Activated T-cell treated with anti-CD3 and anti-CD28 coated beads, Interleukin-2, amount 50 U/mL, for 4 hours (primary cell): ENCODE results near the gene PRRC2C. TPM values are rescaled to one million over a fixed set of nuclear protein-coding genes. Genes with fewer than 3 reads are reported as not detected.
"Not testable (repeated sequence)": the region's sequence is repeated elsewhere in the genome, so short reads cannot be mapped to it uniquely, and the experiment has no call there.

Experiments
- ATAC-seq, 2 donors: fragments of 200-7000 bp; cut with Tn5 transposase; one replicate each; pipeline ENCODE4 v1.10.0; 2021
- DNase-seq: peaks from one replicate; pipeline ENCODE4 v3.0.0-alpha.2; 2020
- H3K27me3 Mint-ChIP-seq: one replicate; pipeline ENCODE4 v1.8.0; 2021; ENCODE audit warnings: low read depth, mixed read lengths
- H3K36me3 Mint-ChIP-seq: one replicate; pipeline ENCODE4 v1.8.0; 2022; ENCODE audit warnings: mixed read lengths; ENCODE audit not compliant: insufficient read depth
- H3K4me1 Mint-ChIP-seq: one replicate; pipeline ENCODE4 v1.8.0; 2021; ENCODE audit warnings: low read depth, mixed read lengths
- H3K4me3 Mint-ChIP-seq: one replicate; pipeline ENCODE4 v1.8.0; 2021; ENCODE audit warnings: mild to moderate bottlenecking, moderate library complexity, mixed read lengths
- H3K9me3 Mint-ChIP-seq: one replicate; pipeline ENCODE4 v1.8.0; 2021; ENCODE audit warnings: mixed read lengths
- total RNA-seq, 3 donors: library from RNA; stranded (reverse); gene quantifications; one replicate each; pipeline ENCODE4 v1.2.1, GENCODE V29; 2021

PRRC2C gene
- total RNA-seq, 3 donors from 2014 or later: 240 to 248 (median 245) TPM

GRCh38 chr1:171515299-171515698, 30.0 kb downstream of the PRRC2C start:
- H3K36me3 Mint-ChIP-seq: peaks cover 45% of the 10 kb centered on the region
- H3K4me3 Mint-ChIP-seq: no peak overlapping the region
- no peaks in the 10 kb centered on the region for H3K9me3 Mint-ChIP-seq
- H3K27me3 Mint-ChIP-seq: no peaks in the 10 kb centered on the region
- H3K4me1 Mint-ChIP-seq: peaks cover 45% of the 10 kb centered on the region
- DNase-seq (no peak), ATAC-seq (no peak)

GRCh38 chr1:171515741-171516140, 30.4 kb downstream of the PRRC2C start:
- peaks cover 45% of the 10 kb centered on the region for H3K36me3 Mint-ChIP-seq
- H3K4me1 Mint-ChIP-seq: peaks cover 40% of the 10 kb centered on the region
- ATAC-seq (no peak), DNase-seq (no peak)
- no peak overlapping the region for H3K4me3 Mint-ChIP-seq
- no peaks in the 10 kb centered on the region for H3K9me3 Mint-ChIP-seq
- H3K27me3 Mint-ChIP-seq: no peaks in the 10 kb centered on the region

- Mint-ChIP-seq H3K4me3 (no peak overlapping the region), H3K36me3 (peaks cover 39% of the 10 kb centered on the region), H3K4me1 (peaks cover 6% of the 10 kb centered on the region), H3K9me3 (no peaks in the 10 kb centered on the region), H3K27me3 (no peaks in the 10 kb centered on the region)
- ATAC-seq (no peak), DNase-seq (no peak)
These were observed 36.2 kb downstream of the PRRC2C start for GRCh38 chr1:171521567-171521966.

GRCh38 chr1:171530676-171531075, 45.3 kb downstream of the PRRC2C start:
- Mint-ChIP-seq H3K4me1 (peaks cover 6% of the 10 kb centered on the region), H3K4me3 (no peak overlapping the region), H3K36me3 (peaks cover 42% of the 10 kb centered on the region), H3K27me3 (no peaks in the 10 kb centered on the region), H3K9me3 (no peaks in the 10 kb centered on the region)
- no peak for DNase-seq
- no peak for ATAC-seq

- no peaks in the 10 kb centered on the region for H3K27me3 Mint-ChIP-seq
- no peak for ATAC-seq
- H3K4me3 Mint-ChIP-seq: no peak overlapping the region
- H3K36me3 Mint-ChIP-seq: peaks cover 50% of the 10 kb centered on the region
- no peak for DNase-seq
- no peaks in the 10 kb centered on the region for H3K9me3 Mint-ChIP-seq
- H3K4me1 Mint-ChIP-seq: peaks cover 6% of the 10 kb centered on the region
These were observed 47.2 kb downstream of the PRRC2C start for GRCh38 chr1:171532520-171532919.

GRCh38 chr1:171545523-171545922, 60.2 kb downstream of the PRRC2C start:
- no peak for ATAC-seq
- H3K4me3 Mint-ChIP-seq: no peak overlapping the region
- peaks cover 49% of the 10 kb centered on the region for H3K36me3 Mint-ChIP-seq
- H3K4me1 Mint-ChIP-seq: peaks cover 2% of the 10 kb centered on the region
- H3K27me3 Mint-ChIP-seq: no peaks in the 10 kb centered on the region
- H3K9me3 Mint-ChIP-seq: peaks cover 4% of the 10 kb centered on the region
- no peak for DNase-seq

GRCh38 chr1:171550050-171550449, 64.7 kb downstream of the PRRC2C start:
- H3K4me1 Mint-ChIP-seq: peaks cover 25% of the 10 kb centered on the region
- no peak overlapping the region for H3K4me3 Mint-ChIP-seq
- H3K36me3 Mint-ChIP-seq: peaks cover 60% of the 10 kb centered on the region
- ATAC-seq (no peak), DNase-seq (no peak)
- no peaks in the 10 kb centered on the region for H3K27me3 Mint-ChIP-seq
- peaks cover 4% of the 10 kb centered on the region for H3K9me3 Mint-ChIP-seq

GRCh38 chr1:171550598-171551100, 65.3 kb downstream of the PRRC2C start:
- peaks cover 63% of the 10 kb centered on the region for H3K36me3 Mint-ChIP-seq
- H3K27me3 Mint-ChIP-seq, ATAC-seq, H3K9me3 Mint-ChIP-seq, DNase-seq, H3K4me3 Mint-ChIP-seq: not testable (repeated sequence)
- peaks cover 23% of the 10 kb centered on the region for H3K4me1 Mint-ChIP-seq

- not testable (repeated sequence) for H3K27me3 Mint-ChIP-seq, ATAC-seq, H3K4me3 Mint-ChIP-seq, H3K9me3 Mint-ChIP-seq, DNase-seq
- Mint-ChIP-seq H3K36me3 (peaks cover 85% of the 10 kb centered on the region), H3K4me1 (peaks cover 23% of the 10 kb centered on the region)
These were observed 68.6 kb downstream of the PRRC2C start for GRCh38 chr1:171553960-171554359.

GRCh38 chr1:171563675-171564074, 78.3 kb downstream of the PRRC2C start:
- Mint-ChIP-seq H3K4me3 (no peak overlapping the region), H3K9me3 (no peaks in the 10 kb centered on the region), H3K4me1 (peaks cover 1% of the 10 kb centered on the region), H3K27me3 (no peaks in the 10 kb centered on the region), H3K36me3 (peaks cover 34% of the 10 kb centered on the region)
- no peak for ATAC-seq
- no peak for DNase-seq

- ATAC-seq (no peak), DNase-seq (no peak)
- Mint-ChIP-seq H3K36me3 (peaks cover 29% of the 10 kb centered on the region), H3K4me1 (peaks cover 4% of the 10 kb centered on the region), H3K27me3 (no peaks in the 10 kb centered on the region), H3K4me3 (no peak overlapping the region), H3K9me3 (no peaks in the 10 kb centered on the region)
These were observed 81.1 kb downstream of the PRRC2C start for GRCh38 chr1:171566467-171566866.

- no peaks in the 10 kb centered on the region for H3K27me3 Mint-ChIP-seq
- peaks cover 45% of the 10 kb centered on the region for H3K36me3 Mint-ChIP-seq
- ATAC-seq: no peak
- DNase-seq: no peak
- no peak overlapping the region for H3K4me3 Mint-ChIP-seq
- H3K9me3 Mint-ChIP-seq: no peaks in the 10 kb centered on the region
- peaks cover 4% of the 10 kb centered on the region for H3K4me1 Mint-ChIP-seq
These were observed 85.0 kb downstream of the PRRC2C start for GRCh38 chr1:171570295-171570694.

GRCh38 chr1:171576144-171576543, 90.8 kb downstream of the PRRC2C start:
- Mint-ChIP-seq H3K4me1 (peaks cover 12% of the 10 kb centered on the region), H3K27me3 (no peaks in the 10 kb centered on the region), H3K4me3 (no peak overlapping the region), H3K36me3 (peaks cover 49% of the 10 kb centered on the region), H3K9me3 (no peaks in the 10 kb centered on the region)
- ATAC-seq (no peak), DNase-seq (no peak)

- peaks cover 20% of the 10 kb centered on the region for H3K4me1 Mint-ChIP-seq
- no peak overlapping the region for H3K4me3 Mint-ChIP-seq
- H3K9me3 Mint-ChIP-seq: no peaks in the 10 kb centered on the region
- DNase-seq (no peak), ATAC-seq (peak; percentile 23 to 43)
- H3K27me3 Mint-ChIP-seq: no peaks in the 10 kb centered on the region
- peaks cover 40% of the 10 kb centered on the region for H3K36me3 Mint-ChIP-seq
These were observed 95.9 kb downstream of the PRRC2C start for GRCh38 chr1:171581226-171581625.

- ATAC-seq (no peak), DNase-seq (no peak)
- H3K4me3 Mint-ChIP-seq: no peak overlapping the region
- peaks cover 37% of the 10 kb centered on the region for H3K36me3 Mint-ChIP-seq
- peaks cover 20% of the 10 kb centered on the region for H3K4me1 Mint-ChIP-seq
- no peaks in the 10 kb centered on the region for H3K27me3 Mint-ChIP-seq
- H3K9me3 Mint-ChIP-seq: no peaks in the 10 kb centered on the region
These were observed 96.4 kb downstream of the PRRC2C start for GRCh38 chr1:171581766-171582165.

- Mint-ChIP-seq H3K9me3 (no peaks in the 10 kb centered on the region), H3K4me1 (peaks cover 20% of the 10 kb centered on the region), H3K36me3 (peaks cover 41% of the 10 kb centered on the region), H3K4me3 (no peak overlapping the region), H3K27me3 (no peaks in the 10 kb centered on the region)
- DNase-seq: no peak
- ATAC-seq: no peak
These were observed 97.3 kb downstream of the PRRC2C start for GRCh38 chr1:171582589-171582988.
